IMR-90 (cell line): Measurements from ENCODE around the gene RAB36.

ENCODE experiments used
- TF ChIP-seq, protein P1 (sequence below): conservative IDR thresholded peaks from 2 replicates; pipeline ENCODE4 v1.5.1; 2012; ENCODE audit warnings: mild to moderate bottlenecking, low read depth, low read length, improper control_type of control experiment
- TF ChIP-seq, protein P2 (sequence below): fragments of 150-350 bp; IDR thresholded peaks from 2 replicates; pipeline ENCODE4 v1.6.1; 2017; ENCODE audit warnings: mild to moderate bottlenecking, antibody characterized with exemption, low read length, low read depth

DNA sequence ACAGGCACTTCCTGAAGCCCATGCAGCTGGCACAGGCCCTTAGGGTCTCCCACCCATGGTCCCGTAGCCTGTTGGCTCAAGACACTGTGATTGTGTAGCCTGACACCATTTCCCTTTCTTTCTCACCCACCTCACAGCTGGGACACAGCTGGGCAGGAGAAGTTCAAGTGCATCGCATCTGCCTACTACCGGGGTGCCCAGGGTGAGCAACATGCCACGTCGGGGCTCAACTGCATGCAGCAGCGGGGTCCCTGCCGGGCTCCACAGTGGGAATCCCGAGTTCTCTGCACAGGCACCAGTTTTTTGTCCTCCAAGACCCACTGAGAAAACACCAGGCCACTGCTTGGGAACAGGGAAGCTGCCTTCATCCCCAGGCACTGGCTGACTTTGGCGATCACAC, 10.6 kb downstream of the RAB36 start:
- TF ChIP-seq, protein P1, sequence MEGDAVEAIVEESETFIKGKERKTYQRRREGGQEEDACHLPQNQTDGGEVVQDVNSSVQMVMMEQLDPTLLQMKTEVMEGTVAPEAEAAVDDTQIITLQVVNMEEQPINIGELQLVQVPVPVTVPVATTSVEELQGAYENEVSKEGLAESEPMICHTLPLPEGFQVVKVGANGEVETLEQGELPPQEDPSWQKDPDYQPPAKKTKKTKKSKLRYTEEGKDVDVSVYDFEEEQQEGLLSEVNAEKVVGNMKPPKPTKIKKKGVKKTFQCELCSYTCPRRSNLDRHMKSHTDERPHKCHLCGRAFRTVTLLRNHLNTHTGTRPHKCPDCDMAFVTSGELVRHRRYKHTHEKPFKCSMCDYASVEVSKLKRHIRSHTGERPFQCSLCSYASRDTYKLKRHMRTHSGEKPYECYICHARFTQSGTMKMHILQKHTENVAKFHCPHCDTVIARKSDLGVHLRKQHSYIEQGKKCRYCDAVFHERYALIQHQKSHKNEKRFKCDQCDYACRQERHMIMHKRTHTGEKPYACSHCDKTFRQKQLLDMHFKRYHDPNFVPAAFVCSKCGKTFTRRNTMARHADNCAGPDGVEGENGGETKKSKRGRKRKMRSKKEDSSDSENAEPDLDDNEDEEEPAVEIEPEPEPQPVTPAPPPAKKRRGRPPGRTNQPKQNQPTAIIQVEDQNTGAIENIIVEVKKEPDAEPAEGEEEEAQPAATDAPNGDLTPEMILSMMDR, result no peak
- TF ChIP-seq, protein P2, sequence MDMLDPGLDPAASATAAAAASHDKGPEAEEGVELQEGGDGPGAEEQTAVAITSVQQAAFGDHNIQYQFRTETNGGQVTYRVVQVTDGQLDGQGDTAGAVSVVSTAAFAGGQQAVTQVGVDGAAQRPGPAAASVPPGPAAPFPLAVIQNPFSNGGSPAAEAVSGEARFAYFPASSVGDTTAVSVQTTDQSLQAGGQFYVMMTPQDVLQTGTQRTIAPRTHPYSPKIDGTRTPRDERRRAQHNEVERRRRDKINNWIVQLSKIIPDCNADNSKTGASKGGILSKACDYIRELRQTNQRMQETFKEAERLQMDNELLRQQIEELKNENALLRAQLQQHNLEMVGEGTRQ, result no peak
